ENCODE data around the gene ELK3. TPM values are rescaled to one million over a fixed set of nuclear protein-coding genes. Genes with fewer than 3 reads are reported as not detected.

The ELK3 gene
- total and polyA plus RNA-seq, 2 experiments from 2014 or later: 5.5 to 8.3 TPM

- H3K4me1 ChIP-seq (ENCODE audit: insufficient read depth): peaks cover 12% of the 10 kb centered on the region
- H3K4me2 ChIP-seq: no peak overlapping the region
- no peaks in the 10 kb centered on the region; the same call in 1 of the 2 replicates for H4K20me1 ChIP-seq (replicated peaks; ENCODE audit: insufficient read depth)
- peaks cover 33% of the 10 kb centered on the region for H3K79me2 ChIP-seq (replicated peaks; ENCODE audit: insufficient read depth)
- no peak overlapping the region for H3K27ac ChIP-seq (ENCODE audit: low read depth)
- no peaks in the 10 kb centered on the region for H3K9me3 Mint-ChIP-seq
- H3K27ac Mint-ChIP-seq: no peak overlapping the region; the same call in 1 of the 2 replicates
- H3K4me1 Mint-ChIP-seq: peaks cover 6% of the 10 kb centered on the region; the same call in 2 of the 3 replicates
- no peak overlapping the region for H3K4me3 Mint-ChIP-seq
- H3K36me3 ChIP-seq (ENCODE audit: insufficient read depth): no peaks in the 10 kb centered on the region
- no peak overlapping the region for H2AFZ ChIP-seq
- DNase-seq (ENCODE audit: low spot score) (no peak), ATAC-seq (no peak)
- no peak overlapping the region for H3K4me3 ChIP-seq
- no peak for TF ChIP-seq NANOG (IDR thresholded peaks at IDR 0.05; ENCODE audit: borderline replicate concordance)
- no peak for TF ChIP-seq ZNF462 (CRISPR knock-in tag; IDR thresholded peaks at IDR 0.05)
- no peak for TF ChIP-seq JUNB (IDR thresholded peaks at IDR 0.05; ENCODE audit: unreplicated experiment)
- no peak for TF ChIP-seq EZH2phosphoT487 (IDR thresholded peaks at IDR 0.05; ENCODE audit: unreplicated experiment)
- no peak for TF ChIP-seq CREB1 (CRISPR knock-in tag; IDR thresholded peaks at IDR 0.05; ENCODE audit: low read depth)
- TF ChIP-seq CTCF (conservative IDR thresholded peaks at IDR 0.05; ENCODE audit: low read depth in 2 of 2): no peak
- TF ChIP-seq ETS1 (IDR thresholded peaks at IDR 0.05): no peak
- TF ChIP-seq EZH2 (IDR thresholded peaks at IDR 0.05; ENCODE audit: low read depth, unreplicated experiment): no peak
- no peak for TF ChIP-seq POLR2AphosphoS5 (IDR thresholded peaks at IDR 0.05; ENCODE audit: low read depth)
- no peaks in the 10 kb centered on the region for H3K36me3 Mint-ChIP-seq (ENCODE audit: low read depth)
- H3K9me2 ChIP-seq (ENCODE audit: insufficient read depth): no peaks in the 10 kb centered on the region
- H3F3A ChIP-seq (replicated peaks; ENCODE audit: low read depth): no peaks in the 10 kb centered on the region
- peaks cover 15% of the 10 kb centered on the region for H3K27me3 Mint-ChIP-seq (ENCODE audit: insufficient read depth, low read depth, poor library complexity)
- H3K27me3 ChIP-seq (ENCODE audit: insufficient read depth): peaks cover 14% of the 10 kb centered on the region
These were observed 4.8 kb downstream of the ELK3 start for GRCh38 chr12:96198965-96199364.

Measured in GM23338 (cell line).